GM23338 (cell line): ENCODE results near the gene PRKCH. TPM values are rescaled to one million over a fixed set of nuclear protein-coding genes. Genes with fewer than 3 reads are reported as not detected.

ENCODE experiments used
- ATAC-seq: fragments of 200-7000 bp; cut with Tn5 transposase; 3 replicates; pipeline ENCODE4 v1.9.1; 2020
- DNase-seq: peaks from one replicate; pipeline ENCODE4 v3.0.0-alpha.2; 2015; ENCODE audit warnings: low spot score
- H2AFZ ChIP-seq: fragments of 200-600 bp; sonication (generic); 2 replicates; pipeline ENCODE4 v1.8.0; 2016; ENCODE audit warnings: antibody characterized with exemption, mild to moderate bottlenecking, moderate library complexity
- H3F3A ChIP-seq: fragments of 200-600 bp; sonication (generic); replicated peaks from 2 replicates; pipeline ENCODE4 v1.8.0; 2017; ENCODE audit warnings: antibody characterized with exemption, mixed run types, low read depth
- H3K27ac ChIP-seq: fragments of 200-600 bp; sonication (generic); 2 replicates; pipeline ENCODE4 v1.6.1; 2016; ENCODE audit warnings: low read depth
- H3K27me3 ChIP-seq: fragments of 200-600 bp; sonication (generic); 2 replicates; pipeline ENCODE4 v1.8.0; 2016; ENCODE audit warnings: mild to moderate bottlenecking, mixed run types, moderate library complexity; ENCODE audit not compliant: insufficient read depth
- H3K36me3 ChIP-seq: fragments of 200-600 bp; sonication (generic); 2 replicates; pipeline ENCODE4 v1.8.0; 2016; ENCODE audit warnings: mild to moderate bottlenecking; ENCODE audit not compliant: insufficient read depth
- H3K4me1 ChIP-seq: fragments of 200-600 bp; sonication (generic); 2 replicates; pipeline ENCODE4 v1.8.0; 2016; ENCODE audit warnings: mild to moderate bottlenecking, moderate library complexity; ENCODE audit not compliant: insufficient read depth
- H3K4me2 ChIP-seq: fragments of 200-600 bp; sonication (generic); 2 replicates; pipeline ENCODE4 v1.7.1; 2017; ENCODE audit warnings: mixed run types
- H3K4me3 ChIP-seq: fragments of 200-600 bp; sonication (generic); 2 replicates; pipeline ENCODE4 v1.6.1; 2016; ENCODE audit warnings: mixed run types
- H3K79me2 ChIP-seq: fragments of 200-600 bp; sonication (generic); replicated peaks from 2 replicates; pipeline ENCODE4 v1.8.0; 2017; ENCODE audit warnings: mild to moderate bottlenecking; ENCODE audit not compliant: insufficient read depth
- H3K9me2 ChIP-seq: fragments of 200-600 bp; sonication (generic); 2 replicates; pipeline ENCODE4 v1.8.0; 2017; ENCODE audit not compliant: insufficient read depth
- H4K20me1 ChIP-seq: fragments of 200-600 bp; sonication (generic); replicated peaks from 2 replicates; pipeline ENCODE4 v1.8.0; 2017; ENCODE audit warnings: mild to moderate bottlenecking; ENCODE audit not compliant: insufficient read depth
- H3K27ac Mint-ChIP-seq: 2 replicates; pipeline ENCODE4 v1.8.0; 2020; ENCODE audit warnings: inconsistent platforms, mild to moderate bottlenecking, moderate library complexity, mixed read lengths
- H3K27me3 Mint-ChIP-seq: 3 replicates; pipeline ENCODE4 v1.8.0; 2022; ENCODE audit warnings: low read depth, mild to moderate bottlenecking, moderate library complexity, mixed read lengths, inconsistent platforms; ENCODE audit not compliant: insufficient read depth, poor library complexity
- H3K36me3 Mint-ChIP-seq: 3 replicates; pipeline ENCODE4 v1.8.0; 2021; ENCODE audit warnings: low read depth, mild to moderate bottlenecking, inconsistent platforms, moderate library complexity, mixed read lengths
- H3K4me1 Mint-ChIP-seq: 3 replicates; pipeline ENCODE4 v1.8.0; 2020; ENCODE audit warnings: mild to moderate bottlenecking, inconsistent platforms, mixed read lengths
- H3K4me3 Mint-ChIP-seq: 3 replicates; pipeline ENCODE4 v1.8.0; 2021; ENCODE audit warnings: moderate library complexity, mild to moderate bottlenecking, inconsistent platforms, mixed read lengths
- H3K9me3 Mint-ChIP-seq: 3 replicates; pipeline ENCODE4 v1.8.0; 2020; ENCODE audit warnings: moderate library complexity, mild to moderate bottlenecking, inconsistent platforms, mixed read lengths
- ETS1 ChIP-seq: IDR thresholded peaks from 2 replicates; pipeline ENCODE4 v1.6.1; 2016; ENCODE audit warnings: antibody characterized with exemption
- EZH2 ChIP-seq: fragments of 200-600 bp; sonication (generic); IDR thresholded peaks from one replicate; pipeline ENCODE4 v1.8.0; 2017; ENCODE audit warnings: antibody characterized with exemption, mild to moderate bottlenecking, low read depth; ENCODE audit not compliant: unreplicated experiment
- EZH2phosphoT487 ChIP-seq: fragments of 200-600 bp; sonication (generic); IDR thresholded peaks from one replicate; pipeline ENCODE4 v1.8.1; 2018; ENCODE audit warnings: antibody characterized with exemption; ENCODE audit not compliant: unreplicated experiment
- JUNB ChIP-seq: IDR thresholded peaks from one replicate; pipeline ENCODE4 v1.6.1; 2016; ENCODE audit warnings: antibody characterized with exemption; ENCODE audit not compliant: unreplicated experiment
- NANOG ChIP-seq: IDR thresholded peaks from 2 replicates; pipeline ENCODE4 v1.6.1; 2016; ENCODE audit warnings: antibody characterized with exemption, borderline replicate concordance
- STAT1 ChIP-seq: IDR thresholded peaks from one replicate; pipeline ENCODE4 v1.6.1; 2016; ENCODE audit warnings: antibody characterized with exemption; ENCODE audit not compliant: unreplicated experiment
- ZNF114 ChIP-seq: fragments of 250-450 bp; sonication (Bioruptor Pico); IDR thresholded peaks from 2 replicates; pipeline ENCODE4 v1.5.0; 2020; ENCODE audit warnings: mild to moderate bottlenecking, moderate library complexity
- ZNF331 ChIP-seq: fragments of 250-450 bp; sonication (Bioruptor Pico); IDR thresholded peaks from 2 replicates; pipeline ENCODE4 v1.5.0; 2020; ENCODE audit warnings: low read depth, mild to moderate bottlenecking, moderate library complexity
- polyA plus RNA-seq: library from polyadenylated mRNA; unstranded; fragments of >200 nt; fragmentation: Nextera tagmentation; extraction: Ambion mirVana; gene quantifications from 2 replicates; pipeline ENCODE4 v1.2.1, GENCODE V29; 2016
- total RNA-seq: library from RNA; depleted of rRNA; stranded (reverse); fragments of >200 nt; shearing (Covaris generic); gene quantifications from 2 replicates; pipeline ENCODE4 v1.2.3, GENCODE V29; 2014
- TF ChIP-seq, protein P1 (sequence below), 2 experiments: fragments of 200-600 bp in 1 of 2; sonication (generic) in 1 of 2; conservative IDR thresholded peaks; 2 replicates each; pipeline versions ENCODE4 v1.5.1 to v1.6.1; 2016 to 2017; ENCODE audit warnings: antibody characterized with exemption in 2 of 2, low read depth in 2 of 2, mild to moderate bottlenecking in 2 of 2, moderate library complexity in 1 of 2
- TF ChIP-seq, protein P2 (sequence below): IDR thresholded peaks from one replicate; pipeline ENCODE4 v1.6.1; 2018; ENCODE audit warnings: antibody characterized with exemption; ENCODE audit not compliant: unreplicated experiment

Gene PRKCH
- total and polyA plus RNA-seq, 2 experiments from 2014 or later, result 5.4 to 10.1 TPM

GRCh38 chr14:61574514-61574807, 253.1 kb downstream of the PRKCH start:
- Mint-ChIP-seq H3K4me1 (peaks cover 11% of the 10 kb centered on the region), H3K9me3 (no peaks in the 10 kb centered on the region), H3K27ac (no peak overlapping the region), H3K4me3 (no peak overlapping the region), H3K27me3 (peaks cover 2% of the 10 kb centered on the region), H3K36me3 (no peaks in the 10 kb centered on the region)
- Histone ChIP-seq H3K27me3 (peaks cover 3% of the 10 kb centered on the region; the same call in 1 of the 2 replicates), H3K4me3 (no peak overlapping the region), H3K4me2 (no peak overlapping the region), H3F3A (no peaks in the 10 kb centered on the region), H3K27ac (no peak overlapping the region; the same call in 1 of the 2 replicates), H3K4me1 (peaks cover 6% of the 10 kb centered on the region; the same call in 1 of the 2 replicates), H3K9me2 (no peaks in the 10 kb centered on the region), H2AFZ (peak overlapping the region; percentile 57; the same call in 1 of the 2 replicates), H3K79me2 (no peaks in the 10 kb centered on the region), H3K36me3 (no peaks in the 10 kb centered on the region), H4K20me1 (no peaks in the 10 kb centered on the region)
- DNase-seq (no peak), ATAC-seq (no peak)
- TF ChIP-seq, protein P1, sequence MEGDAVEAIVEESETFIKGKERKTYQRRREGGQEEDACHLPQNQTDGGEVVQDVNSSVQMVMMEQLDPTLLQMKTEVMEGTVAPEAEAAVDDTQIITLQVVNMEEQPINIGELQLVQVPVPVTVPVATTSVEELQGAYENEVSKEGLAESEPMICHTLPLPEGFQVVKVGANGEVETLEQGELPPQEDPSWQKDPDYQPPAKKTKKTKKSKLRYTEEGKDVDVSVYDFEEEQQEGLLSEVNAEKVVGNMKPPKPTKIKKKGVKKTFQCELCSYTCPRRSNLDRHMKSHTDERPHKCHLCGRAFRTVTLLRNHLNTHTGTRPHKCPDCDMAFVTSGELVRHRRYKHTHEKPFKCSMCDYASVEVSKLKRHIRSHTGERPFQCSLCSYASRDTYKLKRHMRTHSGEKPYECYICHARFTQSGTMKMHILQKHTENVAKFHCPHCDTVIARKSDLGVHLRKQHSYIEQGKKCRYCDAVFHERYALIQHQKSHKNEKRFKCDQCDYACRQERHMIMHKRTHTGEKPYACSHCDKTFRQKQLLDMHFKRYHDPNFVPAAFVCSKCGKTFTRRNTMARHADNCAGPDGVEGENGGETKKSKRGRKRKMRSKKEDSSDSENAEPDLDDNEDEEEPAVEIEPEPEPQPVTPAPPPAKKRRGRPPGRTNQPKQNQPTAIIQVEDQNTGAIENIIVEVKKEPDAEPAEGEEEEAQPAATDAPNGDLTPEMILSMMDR (conservative IDR thresholded peaks at IDR 0.05; ENCODE audit: low read depth in 2 of 2), result no peak
- TF ChIP-seq ZNF331 (no peak), EZH2 (no peak), JUNB (no peak), EZH2phosphoT487 (no peak)
- TF ChIP-seq, protein P2, sequence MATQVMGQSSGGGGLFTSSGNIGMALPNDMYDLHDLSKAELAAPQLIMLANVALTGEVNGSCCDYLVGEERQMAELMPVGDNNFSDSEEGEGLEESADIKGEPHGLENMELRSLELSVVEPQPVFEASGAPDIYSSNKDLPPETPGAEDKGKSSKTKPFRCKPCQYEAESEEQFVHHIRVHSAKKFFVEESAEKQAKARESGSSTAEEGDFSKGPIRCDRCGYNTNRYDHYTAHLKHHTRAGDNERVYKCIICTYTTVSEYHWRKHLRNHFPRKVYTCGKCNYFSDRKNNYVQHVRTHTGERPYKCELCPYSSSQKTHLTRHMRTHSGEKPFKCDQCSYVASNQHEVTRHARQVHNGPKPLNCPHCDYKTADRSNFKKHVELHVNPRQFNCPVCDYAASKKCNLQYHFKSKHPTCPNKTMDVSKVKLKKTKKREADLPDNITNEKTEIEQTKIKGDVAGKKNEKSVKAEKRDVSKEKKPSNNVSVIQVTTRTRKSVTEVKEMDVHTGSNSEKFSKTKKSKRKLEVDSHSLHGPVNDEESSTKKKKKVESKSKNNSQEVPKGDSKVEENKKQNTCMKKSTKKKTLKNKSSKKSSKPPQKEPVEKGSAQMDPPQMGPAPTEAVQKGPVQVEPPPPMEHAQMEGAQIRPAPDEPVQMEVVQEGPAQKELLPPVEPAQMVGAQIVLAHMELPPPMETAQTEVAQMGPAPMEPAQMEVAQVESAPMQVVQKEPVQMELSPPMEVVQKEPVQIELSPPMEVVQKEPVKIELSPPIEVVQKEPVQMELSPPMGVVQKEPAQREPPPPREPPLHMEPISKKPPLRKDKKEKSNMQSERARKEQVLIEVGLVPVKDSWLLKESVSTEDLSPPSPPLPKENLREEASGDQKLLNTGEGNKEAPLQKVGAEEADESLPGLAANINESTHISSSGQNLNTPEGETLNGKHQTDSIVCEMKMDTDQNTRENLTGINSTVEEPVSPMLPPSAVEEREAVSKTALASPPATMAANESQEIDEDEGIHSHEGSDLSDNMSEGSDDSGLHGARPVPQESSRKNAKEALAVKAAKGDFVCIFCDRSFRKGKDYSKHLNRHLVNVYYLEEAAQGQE, result no peak

- H2AFZ ChIP-seq, result no peak overlapping the region
- no peaks in the 10 kb centered on the region for H3K9me3 Mint-ChIP-seq
- H3K79me2 ChIP-seq, result no peaks in the 10 kb centered on the region
- ATAC-seq, result no peak
- no peak overlapping the region for H3K27ac Mint-ChIP-seq
- no peaks in the 10 kb centered on the region for H3F3A ChIP-seq
- H3K4me1 ChIP-seq, result no peaks in the 10 kb centered on the region
- H4K20me1 ChIP-seq, result no peaks in the 10 kb centered on the region
- no peak overlapping the region for H3K4me3 Mint-ChIP-seq
- no peak overlapping the region for H3K4me2 ChIP-seq
- no peak for DNase-seq
- H3K27me3 ChIP-seq, result no peaks in the 10 kb centered on the region
- H3K36me3 ChIP-seq, result no peaks in the 10 kb centered on the region
- H3K27ac ChIP-seq, result no peak overlapping the region
- no peak overlapping the region for H3K4me3 ChIP-seq
- no peaks in the 10 kb centered on the region for H3K36me3 Mint-ChIP-seq
- H3K9me2 ChIP-seq, result no peaks in the 10 kb centered on the region
- H3K4me1 Mint-ChIP-seq, result peaks cover 5% of the 10 kb centered on the region; the same call in 2 of the 3 replicates
- no peaks in the 10 kb centered on the region for H3K27me3 Mint-ChIP-seq
- TF ChIP-seq NANOG (no peak), EZH2phosphoT487 (no peak), STAT1 (no peak), ETS1 (no peak), ZNF114 (CRISPR knock-in tag) (no peak), EZH2 (no peak), JUNB (no peak)
- TF ChIP-seq, protein P1 (conservative IDR thresholded peaks at IDR 0.05; ENCODE audit: low read depth in 2 of 2), result no peak
Measured at GRCh38 chr14:61575126-61575525, 253.7 kb downstream of the PRKCH start.
